Measurements from ENCODE around the gene EHMT1. TPM values are rescaled to one million over a fixed set of nuclear protein-coding genes. Genes with fewer than 3 reads are reported as not detected.

EHMT1 gene
- total RNA-seq, 1 experiment from 2014 or later = 112 TPM

DNA sequence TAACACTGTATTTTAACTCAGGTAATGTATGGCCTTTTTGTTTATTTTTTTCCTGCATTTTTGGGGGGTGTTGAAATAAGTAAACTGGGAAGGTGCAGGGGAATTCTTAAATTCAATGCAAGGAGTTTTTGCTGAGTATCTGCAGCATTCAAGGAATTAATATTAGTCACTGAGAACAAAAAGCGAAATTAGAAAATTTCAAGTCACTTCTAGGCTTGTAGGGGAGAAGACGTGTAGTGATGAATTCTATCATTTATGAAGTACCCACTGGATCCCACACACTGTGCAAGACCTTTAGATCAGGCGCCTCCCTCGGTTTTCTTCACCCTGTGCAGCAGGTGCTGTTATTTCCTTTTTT lies 1.2 kb downstream of the EHMT1 start:
- TF ChIP-seq, protein P1, sequence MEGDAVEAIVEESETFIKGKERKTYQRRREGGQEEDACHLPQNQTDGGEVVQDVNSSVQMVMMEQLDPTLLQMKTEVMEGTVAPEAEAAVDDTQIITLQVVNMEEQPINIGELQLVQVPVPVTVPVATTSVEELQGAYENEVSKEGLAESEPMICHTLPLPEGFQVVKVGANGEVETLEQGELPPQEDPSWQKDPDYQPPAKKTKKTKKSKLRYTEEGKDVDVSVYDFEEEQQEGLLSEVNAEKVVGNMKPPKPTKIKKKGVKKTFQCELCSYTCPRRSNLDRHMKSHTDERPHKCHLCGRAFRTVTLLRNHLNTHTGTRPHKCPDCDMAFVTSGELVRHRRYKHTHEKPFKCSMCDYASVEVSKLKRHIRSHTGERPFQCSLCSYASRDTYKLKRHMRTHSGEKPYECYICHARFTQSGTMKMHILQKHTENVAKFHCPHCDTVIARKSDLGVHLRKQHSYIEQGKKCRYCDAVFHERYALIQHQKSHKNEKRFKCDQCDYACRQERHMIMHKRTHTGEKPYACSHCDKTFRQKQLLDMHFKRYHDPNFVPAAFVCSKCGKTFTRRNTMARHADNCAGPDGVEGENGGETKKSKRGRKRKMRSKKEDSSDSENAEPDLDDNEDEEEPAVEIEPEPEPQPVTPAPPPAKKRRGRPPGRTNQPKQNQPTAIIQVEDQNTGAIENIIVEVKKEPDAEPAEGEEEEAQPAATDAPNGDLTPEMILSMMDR (conservative IDR thresholded peaks at IDR 0.05) = no peak
- peak overlapping the region; percentile 92 for H3K4me2 ChIP-seq (ENCODE audit: insufficient read depth, insufficient read length, low read length)
- peaks cover 43% of the 10 kb centered on the region; the same call in 1 of the 2 replicates for H3K79me2 ChIP-seq (ENCODE audit: insufficient read depth, low read length)
- H2BK12ac ChIP-seq (ENCODE audit: insufficient read length, low read depth, low read length) = no peak overlapping the region
- no peaks in the 10 kb centered on the region for H3K9me3 ChIP-seq (ENCODE audit: control insufficient read depth, low read depth, low read length)
- no peak overlapping the region for H2BK120ac ChIP-seq (ENCODE audit: low read depth, low read length, poor library complexity, severe bottlenecking)
- no peak overlapping the region for H2AK5ac ChIP-seq (ENCODE audit: insufficient read length, low read length)
- H3K23me2 ChIP-seq (ENCODE audit: insufficient read length, low read depth, low read length, poor library complexity, severe bottlenecking) = peaks cover 5% of the 10 kb centered on the region
- no peak overlapping the region for H4K5ac ChIP-seq (ENCODE audit: insufficient read length, low read depth, low read length)
- no peaks in the 10 kb centered on the region for H3K79me1 ChIP-seq (ENCODE audit: insufficient read depth, low read depth, low read length, poor library complexity, severe bottlenecking)
- no CpG with 5 or more reads among the region's 4 CpGs for WGBS (ENCODE audit: extremely low coverage, insufficient read length, low lambda C conversion rate)
- H2AFZ ChIP-seq (ENCODE audit: low read length) = no peak overlapping the region
- no peaks in the 10 kb centered on the region for H3K9me3 Mint-ChIP-seq
- H3K9ac ChIP-seq (ENCODE audit: extremely low read depth, insufficient read length, low read length) = peak overlapping the region; percentile 90
- H3K27ac ChIP-seq (ENCODE audit: insufficient read length, low read depth, low read length) = no peak overlapping the region
- H3K4me1 Mint-ChIP-seq = peaks cover 25 to 32% of the 10 kb centered on the region in 2 experiments
- no peaks in the 10 kb centered on the region for H3K27me3 Mint-ChIP-seq (ENCODE audit: low read depth)
- H4K8ac ChIP-seq (replicated peaks; ENCODE audit: insufficient read length, low read depth, low read length) = no peak overlapping the region
- no peak overlapping the region for H3K14ac ChIP-seq (ENCODE audit: insufficient read depth, low read length)
- H2BK5ac ChIP-seq (ENCODE audit: insufficient read length, low read length) = no peak overlapping the region
- DNase-seq = no peak
- H2BK20ac ChIP-seq (ENCODE audit: low read depth, low read length, poor library complexity, severe bottlenecking) = no peak overlapping the region
- H3K4ac ChIP-seq (ENCODE audit: low read depth, low read length) = no peak overlapping the region
- H4K20me1 ChIP-seq (ENCODE audit: control insufficient read depth, insufficient read depth, insufficient read length) = no peaks in the 10 kb centered on the region
- H3K56ac ChIP-seq (ENCODE audit: insufficient read length, low read depth, low read length) = no peak overlapping the region
- H3K36me3 Mint-ChIP-seq (ENCODE audit: insufficient read depth in 1 of 3, low read depth in 3 of 3) = peaks cover 17 to 29% (median 25%) of the 10 kb centered on the region in 3 experiments; a peak in 6 of 7 replicates
- no peak overlapping the region for H3T11ph ChIP-seq (ENCODE audit: low read length)
- H2BK15ac ChIP-seq (ENCODE audit: low read depth, low read length) = no peak overlapping the region
- peak overlapping the region; percentile 84 to 91 for H3K4me3 Mint-ChIP-seq
- no peak overlapping the region for H3K18ac ChIP-seq (ENCODE audit: insufficient read length, low read depth, low read length)
- H3K23ac ChIP-seq (ENCODE audit: insufficient read length, low read depth, low read length) = no peak overlapping the region
- H4K91ac ChIP-seq (ENCODE audit: insufficient read length, low read depth, low read length) = no peak overlapping the region
- H3K27ac Mint-ChIP-seq = peak overlapping the region in 2 of 3 experiments; percentile 90 to 91; a peak in 2 of 7 replicates
- H3K4me1 ChIP-seq (ENCODE audit: insufficient read depth, low read length) = peaks cover 1% of the 10 kb centered on the region; the same call in 1 of the 2 replicates
- H3K27me3 ChIP-seq (ENCODE audit: insufficient read depth, low read length) = no peaks in the 10 kb centered on the region

Data from H9 (cell line).